GM23338 (cell line): ENCODE results near the gene PIP5K1C. TPM values are rescaled to one million over a fixed set of nuclear protein-coding genes. Genes with fewer than 3 reads are reported as not detected.
A peak's percentile ranks its signal among the peaks of the same experiment; 100 is the strongest.

ENCODE experiments used
- ATAC-seq: fragments of 200-7000 bp; cut with Tn5 transposase; 3 replicates; pipeline ENCODE4 v1.9.1; 2020
- DNase-seq: peaks from one replicate; pipeline ENCODE4 v3.0.0-alpha.2; 2015; ENCODE audit warnings: low spot score
- H2AFZ ChIP-seq: fragments of 200-600 bp; sonication (generic); 2 replicates; pipeline ENCODE4 v1.8.0; 2016; ENCODE audit warnings: antibody characterized with exemption, mild to moderate bottlenecking, moderate library complexity
- H3F3A ChIP-seq: fragments of 200-600 bp; sonication (generic); replicated peaks from 2 replicates; pipeline ENCODE4 v1.8.0; 2017; ENCODE audit warnings: antibody characterized with exemption, mixed run types, low read depth
- H3K27ac ChIP-seq: fragments of 200-600 bp; sonication (generic); 2 replicates; pipeline ENCODE4 v1.6.1; 2016; ENCODE audit warnings: low read depth
- H3K27me3 ChIP-seq: fragments of 200-600 bp; sonication (generic); 2 replicates; pipeline ENCODE4 v1.8.0; 2016; ENCODE audit warnings: mild to moderate bottlenecking, mixed run types, moderate library complexity; ENCODE audit not compliant: insufficient read depth
- H3K36me3 ChIP-seq: fragments of 200-600 bp; sonication (generic); 2 replicates; pipeline ENCODE4 v1.8.0; 2016; ENCODE audit warnings: mild to moderate bottlenecking; ENCODE audit not compliant: insufficient read depth
- H3K4me1 ChIP-seq: fragments of 200-600 bp; sonication (generic); 2 replicates; pipeline ENCODE4 v1.8.0; 2016; ENCODE audit warnings: mild to moderate bottlenecking, moderate library complexity; ENCODE audit not compliant: insufficient read depth
- H3K4me2 ChIP-seq: fragments of 200-600 bp; sonication (generic); 2 replicates; pipeline ENCODE4 v1.7.1; 2017; ENCODE audit warnings: mixed run types
- H3K4me3 ChIP-seq: fragments of 200-600 bp; sonication (generic); 2 replicates; pipeline ENCODE4 v1.6.1; 2016; ENCODE audit warnings: mixed run types
- H3K79me2 ChIP-seq: fragments of 200-600 bp; sonication (generic); replicated peaks from 2 replicates; pipeline ENCODE4 v1.8.0; 2017; ENCODE audit warnings: mild to moderate bottlenecking; ENCODE audit not compliant: insufficient read depth
- H3K9me2 ChIP-seq: fragments of 200-600 bp; sonication (generic); 2 replicates; pipeline ENCODE4 v1.8.0; 2017; ENCODE audit not compliant: insufficient read depth
- H4K20me1 ChIP-seq: fragments of 200-600 bp; sonication (generic); replicated peaks from 2 replicates; pipeline ENCODE4 v1.8.0; 2017; ENCODE audit warnings: mild to moderate bottlenecking; ENCODE audit not compliant: insufficient read depth
- H3K27ac Mint-ChIP-seq: 2 replicates; pipeline ENCODE4 v1.8.0; 2020; ENCODE audit warnings: inconsistent platforms, mild to moderate bottlenecking, moderate library complexity, mixed read lengths
- H3K27me3 Mint-ChIP-seq: 3 replicates; pipeline ENCODE4 v1.8.0; 2022; ENCODE audit warnings: low read depth, mild to moderate bottlenecking, moderate library complexity, mixed read lengths, inconsistent platforms; ENCODE audit not compliant: insufficient read depth, poor library complexity
- H3K36me3 Mint-ChIP-seq: 3 replicates; pipeline ENCODE4 v1.8.0; 2021; ENCODE audit warnings: low read depth, mild to moderate bottlenecking, inconsistent platforms, moderate library complexity, mixed read lengths
- H3K4me1 Mint-ChIP-seq: 3 replicates; pipeline ENCODE4 v1.8.0; 2020; ENCODE audit warnings: mild to moderate bottlenecking, inconsistent platforms, mixed read lengths
- H3K4me3 Mint-ChIP-seq: 3 replicates; pipeline ENCODE4 v1.8.0; 2021; ENCODE audit warnings: moderate library complexity, mild to moderate bottlenecking, inconsistent platforms, mixed read lengths
- H3K9me3 Mint-ChIP-seq: 3 replicates; pipeline ENCODE4 v1.8.0; 2020; ENCODE audit warnings: moderate library complexity, mild to moderate bottlenecking, inconsistent platforms, mixed read lengths
- CREB1 ChIP-seq: fragments of 250-450 bp; sonication (Bioruptor Pico); IDR thresholded peaks from 2 replicates; pipeline ENCODE4 v1.5.0; 2020; ENCODE audit warnings: low read depth, mild to moderate bottlenecking, moderate library complexity
- EZH2 ChIP-seq: fragments of 200-600 bp; sonication (generic); IDR thresholded peaks from one replicate; pipeline ENCODE4 v1.8.0; 2017; ENCODE audit warnings: antibody characterized with exemption, mild to moderate bottlenecking, low read depth; ENCODE audit not compliant: unreplicated experiment
- EZH2phosphoT487 ChIP-seq: fragments of 200-600 bp; sonication (generic); IDR thresholded peaks from one replicate; pipeline ENCODE4 v1.8.1; 2018; ENCODE audit warnings: antibody characterized with exemption; ENCODE audit not compliant: unreplicated experiment
- STAT1 ChIP-seq: IDR thresholded peaks from one replicate; pipeline ENCODE4 v1.6.1; 2016; ENCODE audit warnings: antibody characterized with exemption; ENCODE audit not compliant: unreplicated experiment
- ZNF114 ChIP-seq: fragments of 250-450 bp; sonication (Bioruptor Pico); IDR thresholded peaks from 2 replicates; pipeline ENCODE4 v1.5.0; 2020; ENCODE audit warnings: mild to moderate bottlenecking, moderate library complexity
- polyA plus RNA-seq: library from polyadenylated mRNA; unstranded; fragments of >200 nt; fragmentation: Nextera tagmentation; extraction: Ambion mirVana; gene quantifications from 2 replicates; pipeline ENCODE4 v1.2.1, GENCODE V29; 2016
- total RNA-seq: library from RNA; depleted of rRNA; stranded (reverse); fragments of >200 nt; shearing (Covaris generic); gene quantifications from 2 replicates; pipeline ENCODE4 v1.2.3, GENCODE V29; 2014
- TF ChIP-seq, protein P1 (sequence below): fragments of 250-450 bp; sonication (Bioruptor Pico); IDR thresholded peaks from 2 replicates; pipeline ENCODE4 v1.5.0; 2020; ENCODE audit warnings: mild to moderate bottlenecking, moderate library complexity
- TF ChIP-seq, protein P2 (sequence below), 2 experiments: fragments of 200-600 bp in 1 of 2; sonication (generic) in 1 of 2; conservative IDR thresholded peaks; 2 replicates each; pipeline versions ENCODE4 v1.5.1 to v1.6.1; 2016 to 2017; ENCODE audit warnings: antibody characterized with exemption in 2 of 2, low read depth in 2 of 2, mild to moderate bottlenecking in 2 of 2, moderate library complexity in 1 of 2

Gene PIP5K1C
- total and polyA plus RNA-seq, 2 experiments from 2014 or later = 11.8 to 46.7 TPM

DNA sequence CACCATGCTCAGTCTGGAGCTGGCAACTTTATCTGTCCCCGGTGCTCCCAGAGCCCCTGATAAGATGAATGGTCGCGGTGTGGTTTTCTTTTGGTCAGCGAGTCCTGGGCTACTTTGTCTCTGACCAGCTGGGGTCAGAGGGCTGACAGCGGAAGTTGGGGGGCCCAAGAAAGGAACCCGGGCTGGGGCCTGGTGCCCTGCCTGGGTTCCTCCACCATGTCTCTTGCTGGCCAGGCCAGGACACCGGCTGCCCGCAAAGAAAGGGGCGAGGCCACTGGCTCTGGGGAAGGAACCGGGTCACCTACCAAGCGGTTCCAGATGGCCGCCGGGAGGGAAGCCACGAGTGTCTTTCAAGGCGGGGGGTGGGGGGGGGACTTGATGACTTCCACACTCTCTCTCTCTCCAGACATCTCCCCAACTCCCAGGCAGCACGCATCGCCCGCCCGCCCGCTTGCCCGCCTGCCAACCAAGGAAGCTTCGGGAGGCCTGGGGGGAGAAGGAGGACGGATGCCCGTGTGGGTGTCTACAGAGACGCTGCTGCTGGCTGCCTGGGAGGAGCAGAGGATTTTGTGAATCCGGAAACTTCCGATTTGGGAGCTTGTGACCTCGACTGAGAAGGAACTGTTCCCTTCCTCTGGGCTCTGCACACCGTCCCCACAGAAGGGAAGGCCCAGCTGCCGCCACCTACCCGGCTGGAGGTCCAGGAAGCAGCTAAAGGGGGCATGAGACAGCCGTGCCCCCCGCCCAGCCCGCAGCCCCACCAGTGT, 1.1 kb downstream of the PIP5K1C start (continued):
- TF ChIP-seq, protein P1, sequence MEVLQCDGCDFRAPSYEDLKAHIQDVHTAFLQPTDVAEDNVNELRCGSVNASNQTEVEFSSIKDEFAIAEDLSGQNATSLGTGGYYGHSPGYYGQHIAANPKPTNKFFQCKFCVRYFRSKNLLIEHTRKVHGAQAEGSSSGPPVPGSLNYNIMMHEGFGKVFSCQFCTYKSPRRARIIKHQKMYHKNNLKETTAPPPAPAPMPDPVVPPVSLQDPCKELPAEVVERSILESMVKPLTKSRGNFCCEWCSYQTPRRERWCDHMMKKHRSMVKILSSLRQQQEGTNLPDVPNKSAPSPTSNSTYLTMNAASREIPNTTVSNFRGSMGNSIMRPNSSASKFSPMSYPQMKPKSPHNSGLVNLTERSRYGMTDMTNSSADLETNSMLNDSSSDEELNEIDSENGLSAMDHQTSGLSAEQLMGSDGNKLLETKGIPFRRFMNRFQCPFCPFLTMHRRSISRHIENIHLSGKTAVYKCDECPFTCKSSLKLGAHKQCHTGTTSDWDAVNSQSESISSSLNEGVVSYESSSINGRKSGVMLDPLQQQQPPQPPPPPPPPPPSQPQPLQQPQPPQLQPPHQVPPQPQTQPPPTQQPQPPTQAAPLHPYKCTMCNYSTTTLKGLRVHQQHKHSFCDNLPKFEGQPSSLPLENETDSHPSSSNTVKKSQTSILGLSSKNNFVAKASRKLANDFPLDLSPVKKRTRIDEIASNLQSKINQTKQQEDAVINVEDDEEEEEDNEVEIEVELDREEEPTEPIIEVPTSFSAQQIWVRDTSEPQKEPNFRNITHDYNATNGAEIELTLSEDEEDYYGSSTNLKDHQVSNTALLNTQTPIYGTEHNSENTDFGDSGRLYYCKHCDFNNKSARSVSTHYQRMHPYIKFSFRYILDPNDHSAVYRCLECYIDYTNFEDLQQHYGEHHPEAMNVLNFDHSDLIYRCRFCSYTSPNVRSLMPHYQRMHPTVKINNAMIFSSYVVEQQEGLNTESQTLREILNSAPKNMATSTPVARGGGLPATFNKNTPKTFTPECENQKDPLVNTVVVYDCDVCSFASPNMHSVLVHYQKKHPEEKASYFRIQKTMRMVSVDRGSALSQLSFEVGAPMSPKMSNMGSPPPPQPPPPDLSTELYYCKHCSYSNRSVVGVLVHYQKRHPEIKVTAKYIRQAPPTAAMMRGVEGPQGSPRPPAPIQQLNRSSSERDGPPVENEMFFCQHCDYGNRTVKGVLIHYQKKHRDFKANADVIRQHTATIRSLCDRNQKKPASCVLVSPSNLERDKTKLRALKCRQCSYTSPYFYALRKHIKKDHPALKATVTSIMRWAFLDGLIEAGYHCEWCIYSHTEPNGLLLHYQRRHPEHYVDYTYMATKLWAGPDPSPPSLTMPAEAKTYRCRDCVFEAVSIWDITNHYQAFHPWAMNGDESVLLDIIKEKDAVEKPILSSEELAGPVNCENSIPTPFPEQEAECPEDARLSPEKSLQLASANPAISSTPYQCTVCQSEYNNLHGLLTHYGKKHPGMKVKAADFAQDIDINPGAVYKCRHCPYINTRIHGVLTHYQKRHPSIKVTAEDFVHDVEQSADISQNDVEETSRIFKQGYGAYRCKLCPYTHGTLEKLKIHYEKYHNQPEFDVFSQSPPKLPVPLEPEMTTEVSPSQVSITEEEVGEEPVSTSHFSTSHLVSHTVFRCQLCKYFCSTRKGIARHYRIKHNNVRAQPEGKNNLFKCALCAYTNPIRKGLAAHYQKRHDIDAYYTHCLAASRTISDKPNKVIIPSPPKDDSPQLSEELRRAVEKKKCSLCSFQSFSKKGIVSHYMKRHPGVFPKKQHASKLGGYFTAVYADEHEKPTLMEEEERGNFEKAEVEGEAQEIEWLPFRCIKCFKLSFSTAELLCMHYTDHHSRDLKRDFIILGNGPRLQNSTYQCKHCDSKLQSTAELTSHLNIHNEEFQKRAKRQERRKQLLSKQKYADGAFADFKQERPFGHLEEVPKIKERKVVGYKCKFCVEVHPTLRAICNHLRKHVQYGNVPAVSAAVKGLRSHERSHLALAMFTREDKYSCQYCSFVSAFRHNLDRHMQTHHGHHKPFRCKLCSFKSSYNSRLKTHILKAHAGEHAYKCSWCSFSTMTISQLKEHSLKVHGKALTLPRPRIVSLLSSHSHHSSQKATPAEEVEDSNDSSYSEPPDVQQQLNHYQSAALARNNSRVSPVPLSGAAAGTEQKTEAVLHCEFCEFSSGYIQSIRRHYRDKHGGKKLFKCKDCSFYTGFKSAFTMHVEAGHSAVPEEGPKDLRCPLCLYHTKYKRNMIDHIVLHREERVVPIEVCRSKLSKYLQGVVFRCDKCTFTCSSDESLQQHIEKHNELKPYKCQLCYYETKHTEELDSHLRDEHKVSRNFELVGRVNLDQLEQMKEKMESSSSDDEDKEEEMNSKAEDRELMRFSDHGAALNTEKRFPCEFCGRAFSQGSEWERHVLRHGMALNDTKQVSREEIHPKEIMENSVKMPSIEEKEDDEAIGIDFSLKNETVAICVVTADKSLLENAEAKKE (CRISPR knock-in tag) = no peak
- no peak for TF ChIP-seq ZNF114 (CRISPR knock-in tag)
- no peak for TF ChIP-seq CREB1

DNA sequence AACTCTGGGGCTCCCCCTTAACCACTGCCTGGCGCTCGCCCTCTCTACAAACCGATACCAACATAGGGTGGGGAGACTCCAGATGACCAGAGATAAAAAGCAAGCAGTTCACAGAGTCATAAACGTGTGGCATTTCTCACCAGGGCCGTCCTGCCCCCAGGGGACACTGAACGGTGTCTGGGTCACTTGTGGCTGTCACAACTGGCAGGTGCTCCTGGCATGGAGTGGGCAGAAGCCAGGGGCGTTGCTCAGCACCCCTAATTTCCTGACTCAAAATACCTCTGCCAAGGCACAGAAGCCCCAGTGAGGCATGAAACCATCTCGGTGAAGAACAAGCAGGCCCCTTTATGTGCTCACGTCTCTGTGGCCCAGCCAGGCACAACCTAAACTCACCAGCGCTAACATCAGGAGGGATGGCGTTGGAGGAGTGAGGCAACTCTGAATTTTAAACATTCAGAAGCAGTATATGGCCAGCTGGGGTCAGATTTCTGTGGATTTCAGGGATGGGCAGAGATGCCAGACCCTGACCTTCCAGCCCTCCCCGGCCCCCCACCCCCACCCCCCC, 1.8 kb downstream of the PIP5K1C start:
- Mint-ChIP-seq H3K27ac (no peak overlapping the region; the same call in 1 of the 2 replicates), H3K4me1 (no peaks in the 10 kb centered on the region; the same call in 2 of the 3 replicates), H3K4me3 (peak overlapping the region; percentile 83), H3K27me3 (peaks cover 3% of the 10 kb centered on the region), H3K36me3 (no peaks in the 10 kb centered on the region), H3K9me3 (peaks cover 3% of the 10 kb centered on the region; the same call in 1 of the 3 replicates)
- no peaks in the 10 kb centered on the region for H3K27me3 ChIP-seq
- peaks cover 3% of the 10 kb centered on the region; the same call in 1 of the 2 replicates for H3K4me1 ChIP-seq
- no peak overlapping the region for H3K27ac ChIP-seq
- DNase-seq (no peak), ATAC-seq (no peak)
- H3K79me2 ChIP-seq = peaks cover 52% of the 10 kb centered on the region
- H4K20me1 ChIP-seq = peaks cover 3% of the 10 kb centered on the region; the same call in 1 of the 2 replicates
- H3K4me3 ChIP-seq = no peak overlapping the region
- 0 out of 2 replicates have a peak, but pooled peaks cover 3% of the 10 kb centered on the region for H3F3A ChIP-seq
- no peak overlapping the region for H3K4me2 ChIP-seq
- no peak overlapping the region for H2AFZ ChIP-seq
- no peaks in the 10 kb centered on the region for H3K9me2 ChIP-seq
- H3K36me3 ChIP-seq = no peaks in the 10 kb centered on the region
- TF ChIP-seq, protein P2, sequence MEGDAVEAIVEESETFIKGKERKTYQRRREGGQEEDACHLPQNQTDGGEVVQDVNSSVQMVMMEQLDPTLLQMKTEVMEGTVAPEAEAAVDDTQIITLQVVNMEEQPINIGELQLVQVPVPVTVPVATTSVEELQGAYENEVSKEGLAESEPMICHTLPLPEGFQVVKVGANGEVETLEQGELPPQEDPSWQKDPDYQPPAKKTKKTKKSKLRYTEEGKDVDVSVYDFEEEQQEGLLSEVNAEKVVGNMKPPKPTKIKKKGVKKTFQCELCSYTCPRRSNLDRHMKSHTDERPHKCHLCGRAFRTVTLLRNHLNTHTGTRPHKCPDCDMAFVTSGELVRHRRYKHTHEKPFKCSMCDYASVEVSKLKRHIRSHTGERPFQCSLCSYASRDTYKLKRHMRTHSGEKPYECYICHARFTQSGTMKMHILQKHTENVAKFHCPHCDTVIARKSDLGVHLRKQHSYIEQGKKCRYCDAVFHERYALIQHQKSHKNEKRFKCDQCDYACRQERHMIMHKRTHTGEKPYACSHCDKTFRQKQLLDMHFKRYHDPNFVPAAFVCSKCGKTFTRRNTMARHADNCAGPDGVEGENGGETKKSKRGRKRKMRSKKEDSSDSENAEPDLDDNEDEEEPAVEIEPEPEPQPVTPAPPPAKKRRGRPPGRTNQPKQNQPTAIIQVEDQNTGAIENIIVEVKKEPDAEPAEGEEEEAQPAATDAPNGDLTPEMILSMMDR (conservative IDR thresholded peaks at IDR 0.05; ENCODE audit: low read depth in 2 of 2) = no peak
- no peak for TF ChIP-seq STAT1
- TF ChIP-seq EZH2 = no peak
- TF ChIP-seq EZH2phosphoT487 = no peak
